H9 (cell line): ENCODE measurements around the gene FAM32A. TPM values are rescaled to one million over a fixed set of nuclear protein-coding genes. Genes with fewer than 3 reads are reported as not detected.

Source experiments
- DNase-seq: peaks from one replicate; pipeline ENCODE4 v3.0.0-alpha.2; 2017
- H2AFZ ChIP-seq: one replicate; pipeline ENCODE4 v1.6.1; 2013; ENCODE audit warnings: mild to moderate bottlenecking, low read length, control low read depth, moderate library complexity
- H2AK5ac ChIP-seq: 2 replicates; pipeline ENCODE4 v1.6.1; 2013; ENCODE audit warnings: low read length, control low read depth, mixed read lengths; ENCODE audit not compliant: insufficient read length
- H2BK120ac ChIP-seq: one replicate; pipeline ENCODE4 v1.6.1; 2013; ENCODE audit warnings: low read depth, mild to moderate bottlenecking, low read length, control low read depth, inconsistent platforms; ENCODE audit not compliant: poor library complexity, severe bottlenecking
- H2BK12ac ChIP-seq: 2 replicates; pipeline ENCODE4 v1.6.1; 2013; ENCODE audit warnings: low read length, control low read depth, mixed read lengths, low read depth; ENCODE audit not compliant: insufficient read length
- H2BK15ac ChIP-seq: 2 replicates; pipeline ENCODE4 v1.6.1; 2013; ENCODE audit warnings: low read depth, low read length, control low read depth
- H2BK20ac ChIP-seq: one replicate; pipeline ENCODE4 v1.6.1; 2013; ENCODE audit warnings: low read depth, mild to moderate bottlenecking, low read length, control low read depth, inconsistent platforms; ENCODE audit not compliant: poor library complexity, severe bottlenecking
- H2BK5ac ChIP-seq: 2 replicates; pipeline ENCODE4 v1.6.1; 2013; ENCODE audit warnings: low read length, control low read depth, mixed read lengths; ENCODE audit not compliant: insufficient read length
- H3K14ac ChIP-seq: 2 replicates; pipeline ENCODE4 v1.6.1; 2013; ENCODE audit warnings: low read length, control low read depth; ENCODE audit not compliant: insufficient read depth
- H3K18ac ChIP-seq: 2 replicates; pipeline ENCODE4 v1.6.1; 2013; ENCODE audit warnings: low read depth, mild to moderate bottlenecking, mixed read lengths, low read length, control low read depth; ENCODE audit not compliant: insufficient read length
- H3K23ac ChIP-seq: 2 replicates; pipeline ENCODE4 v1.6.1; 2013; ENCODE audit warnings: low read length, control low read depth, mixed read lengths, low read depth; ENCODE audit not compliant: insufficient read length
- H3K23me2 ChIP-seq: 2 replicates; pipeline ENCODE4 v1.6.1; 2013; ENCODE audit warnings: low read depth, mild to moderate bottlenecking, mixed read lengths, low read length, control low read depth; ENCODE audit not compliant: insufficient read length, poor library complexity, severe bottlenecking
- H3K27ac ChIP-seq: 2 replicates; pipeline ENCODE4 v1.5.1; 2013; ENCODE audit warnings: low read length, control low read depth, mixed read lengths, low read depth; ENCODE audit not compliant: insufficient read length
- H3K27me3 ChIP-seq: 2 replicates; pipeline ENCODE4 v1.6.1; 2013; ENCODE audit warnings: low read length, control low read depth, inconsistent platforms; ENCODE audit not compliant: insufficient read depth
- H3K4ac ChIP-seq: 2 replicates; pipeline ENCODE4 v1.6.1; 2013; ENCODE audit warnings: low read depth, mild to moderate bottlenecking, control low read depth, inconsistent platforms, low read length, moderate library complexity
- H3K4me1 ChIP-seq: 2 replicates; pipeline ENCODE4 v1.6.1; 2013; ENCODE audit warnings: low read length, control low read depth, inconsistent platforms; ENCODE audit not compliant: insufficient read depth
- H3K4me2 ChIP-seq: 2 replicates; pipeline ENCODE4 v1.6.1; 2013; ENCODE audit warnings: low read length, control low read depth, mixed read lengths; ENCODE audit not compliant: insufficient read length, insufficient read depth
- H3K56ac ChIP-seq: 2 replicates; pipeline ENCODE4 v1.6.1; 2013; ENCODE audit warnings: low read depth, mild to moderate bottlenecking, mixed read lengths, low read length, control low read depth; ENCODE audit not compliant: insufficient read length
- H3K79me1 ChIP-seq: 2 replicates; pipeline ENCODE4 v1.6.1; 2013; ENCODE audit warnings: low read depth, mild to moderate bottlenecking, moderate library complexity, low read length, control low read depth, inconsistent platforms; ENCODE audit not compliant: insufficient read depth, poor library complexity, severe bottlenecking
- H3K79me2 ChIP-seq: 2 replicates; pipeline ENCODE4 v1.6.1; 2013; ENCODE audit warnings: low read length, control low read depth, inconsistent platforms; ENCODE audit not compliant: insufficient read depth
- H3K9ac ChIP-seq: 2 replicates; pipeline ENCODE4 v1.6.1; 2013; ENCODE audit warnings: low read length, control low read depth, mixed read lengths; ENCODE audit not compliant: insufficient read length; ENCODE audit errors: extremely low read depth
- H3K9me3 ChIP-seq: one replicate; pipeline ENCODE4 v1.6.1; 2013; ENCODE audit warnings: low read depth, low read length, inconsistent platforms; ENCODE audit not compliant: control insufficient read depth
- H3T11ph ChIP-seq: one replicate; pipeline ENCODE4 v1.6.1; 2013; ENCODE audit warnings: mild to moderate bottlenecking, low read length, control low read depth, inconsistent platforms
- H4K20me1 ChIP-seq: one replicate; pipeline ENCODE4 v1.6.1; 2013; ENCODE audit not compliant: control insufficient read depth, insufficient read length, insufficient read depth
- H4K5ac ChIP-seq: 2 replicates; pipeline ENCODE4 v1.6.1; 2013; ENCODE audit warnings: low read depth, mild to moderate bottlenecking, mixed read lengths, low read length, control low read depth; ENCODE audit not compliant: insufficient read length
- H4K8ac ChIP-seq: replicated peaks from 2 replicates; pipeline ENCODE4 v1.6.1; 2013; ENCODE audit warnings: low read length, control low read depth, mixed read lengths, low read depth; ENCODE audit not compliant: insufficient read length
- H4K91ac ChIP-seq: 2 replicates; pipeline ENCODE4 v1.6.1; 2013; ENCODE audit warnings: low read depth, mild to moderate bottlenecking, moderate library complexity, mixed read lengths, low read length, control low read depth; ENCODE audit not compliant: insufficient read length
- H3K27ac Mint-ChIP-seq, 3 experiments: 2 replicates in 2 of 3; 3 replicates in 1 of 3; pipeline ENCODE4 v1.8.0; 2020 to 2021; ENCODE audit warnings: mixed read lengths in 3 of 3, mild to moderate bottlenecking in 1 of 3, moderate library complexity in 1 of 3
- H3K27me3 Mint-ChIP-seq: 2 replicates; pipeline ENCODE4 v1.8.0; 2021; ENCODE audit warnings: low read depth, mild to moderate bottlenecking, moderate library complexity, mixed read lengths
- H3K36me3 Mint-ChIP-seq, 3 experiments: 2 replicates in 2 of 3; 3 replicates in 1 of 3; pipeline ENCODE4 v1.8.0; 2020 to 2021; ENCODE audit warnings: low read depth in 3 of 3, mixed read lengths in 3 of 3; ENCODE audit not compliant: insufficient read depth in 1 of 3
- H3K4me1 Mint-ChIP-seq, 2 experiments: 2 replicates each; pipeline ENCODE4 v1.8.0; 2020; ENCODE audit warnings: mixed read lengths in 2 of 2
- H3K4me3 Mint-ChIP-seq, 2 experiments: 2 replicates in 1 of 2; 3 replicates in 1 of 2; pipeline ENCODE4 v1.8.0; 2020 to 2021; ENCODE audit warnings: mild to moderate bottlenecking in 2 of 2, mixed read lengths in 2 of 2, moderate library complexity in 1 of 2
- H3K9me3 Mint-ChIP-seq, 2 experiments: 2 replicates in 1 of 2; 3 replicates in 1 of 2; pipeline ENCODE4 v1.8.0; 2020; ENCODE audit warnings: mild to moderate bottlenecking in 2 of 2, mixed read lengths in 2 of 2, moderate library complexity in 1 of 2
- WGBS: extraction: QIAGEN DNeasy Blood & Tissue Kit; methylation state at CpG from one replicate; pipeline ENCODE4 v1.1.7; 2013; ENCODE audit warnings: missing lambda C conversion rate, low lambda C conversion rate, mixed read lengths; ENCODE audit not compliant: insufficient read length; ENCODE audit errors: extremely low coverage; 5-methylcytosine and 5-hydroxymethylcytosine counted together
- total RNA-seq: library from RNA; stranded (reverse); gene quantifications from 2 replicates; pipeline ENCODE4 v1.2.1, GENCODE V29; 2021
- TF ChIP-seq, protein P1 (sequence below): fragments of 200-600 bp; sonication (generic); conservative IDR thresholded peaks from 3 replicates; pipeline ENCODE4 v1.8.0; 2021; ENCODE audit warnings: antibody characterized with exemption, mild to moderate bottlenecking

Gene FAM32A
- total RNA-seq, 1 experiment from 2014 or later, result 91.9 TPM

DNA sequence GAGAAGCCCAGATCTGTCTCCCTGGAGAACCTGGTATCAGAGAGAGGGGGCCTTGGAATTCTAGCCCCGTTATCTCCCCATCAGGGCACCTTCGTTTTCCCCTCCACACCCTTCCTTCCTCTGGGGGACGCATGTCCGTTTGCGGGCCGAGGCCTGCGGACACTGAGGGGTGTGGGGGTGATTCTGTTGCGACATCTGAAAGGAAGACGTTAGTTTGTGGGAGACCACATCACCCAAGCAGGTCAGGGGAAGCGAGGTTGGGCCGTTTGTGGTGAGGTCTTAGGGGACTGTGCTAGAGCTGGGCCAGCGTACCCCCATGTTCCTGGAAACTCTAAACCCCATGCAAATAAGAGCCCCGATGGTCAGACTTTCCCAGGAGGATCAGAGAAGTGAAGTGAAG lies 45.5 kb upstream of the FAM32A start:
- H2AFZ ChIP-seq, result no peak overlapping the region
- no peak overlapping the region for H2AK5ac ChIP-seq
- H3K18ac ChIP-seq, result no peak overlapping the region
- Mint-ChIP-seq H3K27me3 (peaks cover 7% of the 10 kb centered on the region), H3K4me3 (no peak overlapping the region), H3K4me1 (peaks cover 15 to 16% of the 10 kb centered on the region in 2 experiments), H3K36me3 (no peaks in the 10 kb centered on the region; a peak in 1 of 7 replicates), H3K27ac (peak overlapping the region in 1 of 3 experiments; percentile 50; a peak in 1 of 7 replicates), H3K9me3 (no peaks in the 10 kb centered on the region; a peak in 1 of 5 replicates)
- H4K5ac ChIP-seq, result no peak overlapping the region
- no peaks in the 10 kb centered on the region for H4K20me1 ChIP-seq
- no peak overlapping the region for H3K4me2 ChIP-seq
- no peaks in the 10 kb centered on the region for H3K27me3 ChIP-seq
- TF ChIP-seq, protein P1, sequence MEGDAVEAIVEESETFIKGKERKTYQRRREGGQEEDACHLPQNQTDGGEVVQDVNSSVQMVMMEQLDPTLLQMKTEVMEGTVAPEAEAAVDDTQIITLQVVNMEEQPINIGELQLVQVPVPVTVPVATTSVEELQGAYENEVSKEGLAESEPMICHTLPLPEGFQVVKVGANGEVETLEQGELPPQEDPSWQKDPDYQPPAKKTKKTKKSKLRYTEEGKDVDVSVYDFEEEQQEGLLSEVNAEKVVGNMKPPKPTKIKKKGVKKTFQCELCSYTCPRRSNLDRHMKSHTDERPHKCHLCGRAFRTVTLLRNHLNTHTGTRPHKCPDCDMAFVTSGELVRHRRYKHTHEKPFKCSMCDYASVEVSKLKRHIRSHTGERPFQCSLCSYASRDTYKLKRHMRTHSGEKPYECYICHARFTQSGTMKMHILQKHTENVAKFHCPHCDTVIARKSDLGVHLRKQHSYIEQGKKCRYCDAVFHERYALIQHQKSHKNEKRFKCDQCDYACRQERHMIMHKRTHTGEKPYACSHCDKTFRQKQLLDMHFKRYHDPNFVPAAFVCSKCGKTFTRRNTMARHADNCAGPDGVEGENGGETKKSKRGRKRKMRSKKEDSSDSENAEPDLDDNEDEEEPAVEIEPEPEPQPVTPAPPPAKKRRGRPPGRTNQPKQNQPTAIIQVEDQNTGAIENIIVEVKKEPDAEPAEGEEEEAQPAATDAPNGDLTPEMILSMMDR, result no peak
- H3K9me3 ChIP-seq, result no peaks in the 10 kb centered on the region
- H2BK5ac ChIP-seq, result no peak overlapping the region
- H2BK12ac ChIP-seq, result no peak overlapping the region
- H4K91ac ChIP-seq, result no peak overlapping the region
- H4K8ac ChIP-seq, result no peak overlapping the region
- no peak for DNase-seq
- H3K23me2 ChIP-seq, result no peaks in the 10 kb centered on the region
- H3K27ac ChIP-seq, result no peak overlapping the region
- no peaks in the 10 kb centered on the region for H3K79me1 ChIP-seq
- no peak overlapping the region for H2BK120ac ChIP-seq
- no peak overlapping the region for H3K14ac ChIP-seq
- no peak overlapping the region for H3K9ac ChIP-seq
- no peaks in the 10 kb centered on the region for H3K4me1 ChIP-seq
- H3K4ac ChIP-seq, result no peak overlapping the region
- WGBS, result no CpG with 5 or more reads among the region's 13 CpGs
- H3T11ph ChIP-seq, result no peak overlapping the region
- no peak overlapping the region for H2BK20ac ChIP-seq
- H2BK15ac ChIP-seq, result no peak overlapping the region
- no peak overlapping the region for H3K56ac ChIP-seq
- no peaks in the 10 kb centered on the region for H3K79me2 ChIP-seq
- H3K23ac ChIP-seq, result no peak overlapping the region
